GM21576 (cell line): ENCODE results near the gene CELF2.
"Not testable (repeated sequence)": the region's sequence is repeated elsewhere in the genome, so short reads cannot be mapped to it uniquely, and the experiment has no call there.

ENCODE experiments used
- ATAC-seq: cut with Tn5 transposase; IDR thresholded peaks from one replicate; pipeline ENCODE4 v1.9.1; 2021; ENCODE audit warnings: mild to moderate bottlenecking, moderate library complexity; ENCODE audit not compliant: unreplicated experiment

The CELF2 gene

GRCh38 chr10:11335167-11335652 lies 317.5 kb downstream of the CELF2 start:
- peak; percentile 56 for ATAC-seq

DNA sequence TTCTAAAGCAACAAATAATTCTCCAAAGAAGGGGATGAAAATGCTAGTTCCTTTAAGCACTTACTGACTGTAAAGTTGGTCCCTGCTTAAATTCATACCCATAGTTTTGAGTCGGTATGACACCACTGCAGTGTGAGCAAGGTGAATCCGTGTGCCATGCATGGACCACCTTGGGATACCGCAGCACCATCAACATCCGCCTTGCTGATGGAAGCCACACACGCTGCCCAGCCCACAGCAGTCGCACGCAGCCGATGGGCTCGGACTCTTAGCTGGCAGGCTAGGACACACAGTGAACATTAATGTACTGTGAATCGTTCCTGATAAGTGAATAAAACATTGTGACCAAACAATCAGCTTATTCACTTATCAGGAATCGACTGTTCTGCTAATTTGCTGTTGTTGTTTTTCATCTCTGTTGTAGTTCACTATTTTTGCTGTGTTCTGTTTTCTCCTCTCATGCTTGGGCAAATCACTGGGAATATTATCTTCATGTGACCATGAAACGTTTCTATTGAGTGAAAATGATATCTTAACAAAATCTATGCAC lies 318.3 kb downstream of the CELF2 start:
- no peak for ATAC-seq

DNA sequence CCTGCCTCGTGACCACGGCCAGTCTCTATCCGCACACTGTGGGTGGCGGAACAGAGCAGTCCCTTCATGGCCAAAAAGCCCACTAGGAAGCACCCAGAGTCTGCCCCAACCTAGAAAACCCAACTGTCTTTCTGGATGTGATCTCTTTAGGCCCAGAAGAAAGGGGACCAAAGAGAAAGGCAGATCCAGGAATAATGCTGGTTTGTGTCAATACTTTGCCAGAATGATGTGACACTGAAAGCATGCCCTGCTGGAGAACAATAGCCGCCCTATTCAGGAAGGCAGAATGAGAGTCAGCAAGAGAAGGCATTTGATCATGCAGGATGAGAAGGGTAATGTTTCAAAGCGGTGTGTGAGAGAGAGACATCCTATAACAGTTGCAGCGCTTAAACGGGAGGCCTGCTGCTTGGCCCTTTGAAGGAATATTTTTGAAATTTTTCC lies 319.1 kb downstream of the CELF2 start:
- no peak for ATAC-seq

DNA sequence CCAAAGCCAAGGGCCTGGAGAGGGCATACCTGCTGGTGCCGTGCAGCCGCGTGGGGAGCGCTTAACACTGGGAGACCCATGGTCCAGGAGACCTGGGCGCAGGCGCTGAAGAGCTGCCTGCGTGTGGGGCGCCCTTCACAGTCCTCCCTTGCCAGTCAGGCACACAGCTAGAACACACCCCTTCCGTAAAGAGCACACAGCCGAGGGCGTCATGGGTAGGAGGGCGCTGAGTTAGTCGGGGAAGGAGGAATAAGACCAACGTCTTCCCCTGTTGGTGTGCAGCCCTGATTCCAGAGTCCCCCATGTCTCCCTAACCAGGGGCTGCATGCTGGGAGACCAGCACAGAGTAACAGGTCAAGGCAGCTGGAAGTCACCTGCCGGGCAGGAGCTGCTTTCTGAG lies 319.8 kb downstream of the CELF2 start:
- ATAC-seq = no peak

DNA sequence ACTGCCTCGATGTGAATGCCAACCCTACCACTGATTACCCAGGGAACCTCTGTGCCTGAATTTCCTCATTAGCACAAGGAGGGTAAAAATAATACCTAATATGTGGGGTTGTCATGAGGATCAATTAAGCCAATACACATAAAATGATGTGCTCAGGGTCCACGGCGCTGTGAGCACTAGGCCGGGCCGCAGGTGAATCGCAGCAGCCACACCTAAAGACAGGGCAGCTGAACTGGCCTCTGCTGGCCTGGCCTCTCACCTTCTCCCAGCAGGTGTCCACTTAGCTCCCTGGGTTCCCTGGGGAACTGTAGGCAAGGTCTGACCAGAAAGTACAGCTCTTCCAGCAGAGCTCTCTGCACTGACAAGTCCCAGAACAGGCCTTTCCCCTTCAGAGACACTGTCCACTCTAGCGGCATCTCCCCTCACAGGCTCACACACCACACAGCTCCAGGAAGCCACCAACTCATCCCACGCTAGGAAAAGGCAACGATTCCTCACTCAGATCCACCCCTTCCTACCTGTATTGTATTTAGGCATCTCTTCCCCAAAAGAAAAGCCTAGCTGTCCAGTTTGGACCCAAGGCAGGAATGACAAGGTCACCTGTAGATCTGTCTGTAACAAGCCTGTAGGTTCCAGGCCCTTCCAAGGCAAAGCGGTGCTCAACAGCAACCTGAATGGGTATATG lies 320.6 kb downstream of the CELF2 start:
- no peak for ATAC-seq

GRCh38 chr10:11339013-11339412 lies 321.3 kb downstream of the CELF2 start:
- no peak for ATAC-seq

- no peak for ATAC-seq
Measured at GRCh38 chr10:11339660-11340059, 322.0 kb downstream of the CELF2 start.

GRCh38 chr10:11341283-11341960 lies 323.8 kb downstream of the CELF2 start:
- no peak for ATAC-seq

- no peak for ATAC-seq
Measured at GRCh38 chr10:11344081-11344480, 326.4 kb downstream of the CELF2 start.

GRCh38 chr10:11344550-11344949 lies 326.9 kb downstream of the CELF2 start:
- no peak for ATAC-seq

- ATAC-seq = peak; percentile 75
Measured at GRCh38 chr10:11345224-11346054, 327.8 kb downstream of the CELF2 start.

DNA sequence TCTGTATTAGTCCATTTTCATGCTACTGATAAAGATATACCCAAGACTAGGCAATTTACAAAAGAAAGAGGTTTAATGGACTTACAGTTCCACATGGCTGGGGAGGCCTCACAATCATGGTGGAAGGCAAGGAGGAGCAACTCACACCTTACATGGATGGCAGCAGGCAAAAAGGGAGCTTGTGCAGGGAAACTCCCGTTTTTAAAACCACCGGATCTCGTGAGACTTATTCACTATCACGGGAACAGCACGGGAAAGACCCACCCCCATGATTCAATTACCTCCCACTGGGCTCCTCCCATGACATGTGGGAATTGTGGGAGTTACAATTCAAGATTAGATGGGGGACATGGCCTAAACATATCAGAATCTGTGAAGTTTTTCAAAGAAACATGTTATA lies 329.9 kb downstream of the CELF2 start:
- not testable (repeated sequence) for ATAC-seq

- no peak for ATAC-seq
Measured at GRCh38 chr10:11351801-11352200, 334.1 kb downstream of the CELF2 start.

DNA sequence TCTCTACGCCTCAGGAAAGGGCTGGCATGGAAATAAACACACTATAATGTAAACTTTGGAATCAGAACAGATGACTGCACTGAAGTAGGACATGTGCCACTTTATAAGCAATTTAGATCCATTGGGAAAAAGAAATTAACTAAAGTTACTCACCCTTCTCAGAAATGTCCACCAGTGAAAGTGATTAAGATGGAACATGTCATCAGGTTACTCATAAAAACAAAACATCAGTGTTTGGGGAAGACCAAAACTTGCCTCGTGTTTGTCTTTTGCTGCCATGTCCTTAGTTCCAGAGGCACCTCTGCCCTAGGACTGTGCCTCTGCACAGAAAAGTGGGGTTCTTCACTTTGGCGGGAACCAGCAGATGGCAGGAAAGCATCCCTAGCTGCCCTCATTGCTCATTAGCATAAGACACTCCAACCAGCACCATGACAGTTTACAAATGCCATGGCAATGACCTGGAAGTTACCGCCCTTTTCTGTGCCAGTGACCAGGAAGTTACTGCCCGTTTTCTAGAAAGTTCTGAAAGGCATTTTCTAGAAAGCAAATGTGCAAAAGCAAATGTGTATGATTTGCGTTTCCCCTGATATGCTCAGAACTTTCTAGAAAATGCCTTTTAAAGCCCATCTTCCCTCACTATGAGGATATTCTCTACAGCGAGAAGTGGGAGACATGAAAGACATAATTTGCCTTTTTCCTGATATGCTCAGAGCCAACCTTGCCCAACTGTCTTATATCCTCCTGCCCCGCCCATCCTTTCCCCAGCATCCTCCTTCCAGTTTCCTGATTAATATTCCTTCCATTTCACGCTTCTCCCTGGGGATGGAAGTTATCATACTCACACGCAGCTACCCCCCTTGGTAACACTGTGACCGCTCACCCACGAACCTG lies 335.6 kb downstream of the CELF2 start:
- ATAC-seq = no peak

DNA sequence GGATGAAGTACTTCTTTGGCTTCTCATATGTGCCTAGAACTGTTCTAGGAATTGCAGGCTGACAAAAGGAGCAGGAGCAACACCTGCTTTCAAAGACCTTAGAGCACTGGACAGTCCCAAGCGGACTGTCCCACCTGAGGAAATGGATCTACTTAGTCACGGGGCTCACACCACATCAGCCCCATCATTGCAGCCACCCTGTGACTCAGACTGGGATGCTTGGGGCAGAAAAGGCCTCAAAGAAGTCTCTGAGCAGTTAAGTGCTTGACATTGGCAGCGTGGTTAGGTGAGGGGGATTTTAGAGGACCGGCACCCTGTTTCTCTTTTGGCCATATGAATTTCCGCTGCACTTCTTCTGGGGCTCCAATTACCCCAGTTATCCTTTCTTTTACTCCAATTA lies 337.2 kb downstream of the CELF2 start:
- ATAC-seq = no peak

- no peak for ATAC-seq
Measured at GRCh38 chr10:11355592-11355991, 337.9 kb downstream of the CELF2 start.

GRCh38 chr10:11357439-11357838 lies 339.8 kb downstream of the CELF2 start:
- no peak for ATAC-seq

- ATAC-seq = no peak
Measured at GRCh38 chr10:11358011-11358410, 340.3 kb downstream of the CELF2 start.

GRCh38 chr10:11358923-11359575 lies 341.4 kb downstream of the CELF2 start:
- ATAC-seq = no peak

- no peak for ATAC-seq
Measured at GRCh38 chr10:11359869-11360268, 342.2 kb downstream of the CELF2 start.
